Thymus (tissue), 11 donors: Measurements from ENCODE around the gene SPINK2. TPM values are rescaled to one million over a fixed set of nuclear protein-coding genes. Genes with fewer than 3 reads are reported as not detected.

ENCODE experiments used
- DNase-seq, 9 donors: peaks; one replicate each; pipeline ENCODE4 v3.0.0-alpha.2; 2013; ENCODE audit warnings: low spot score in 9 of 9, low read depth in 6 of 9, missing footprints in 1 of 9
- H3K27ac ChIP-seq, 2 donors: one replicate each; pipeline ENCODE4 v1.5.1; 2013; ENCODE audit warnings: control low read depth in 1 of 2, low read depth in 1 of 2, low read length in 1 of 2, mild to moderate bottlenecking in 1 of 2, moderate library complexity in 1 of 2
- H3K27me3 ChIP-seq, 2 donors: one replicate each; pipeline ENCODE4 v1.5.1; 2013; ENCODE audit warnings: low read length in 1 of 2; ENCODE audit not compliant: control insufficient read depth in 2 of 2, insufficient read depth in 1 of 2
- H3K36me3 ChIP-seq, 2 donors: one replicate each; pipeline ENCODE4 v1.5.1; 2013; ENCODE audit warnings: low read length in 1 of 2, mild to moderate bottlenecking in 1 of 2, moderate library complexity in 1 of 2; ENCODE audit not compliant: control insufficient read depth in 2 of 2, insufficient read depth in 2 of 2
- H3K4me1 ChIP-seq, 2 donors: one replicate each; pipeline ENCODE4 v1.5.1; 2013; ENCODE audit warnings: low read length in 2 of 2; ENCODE audit not compliant: control insufficient read depth in 2 of 2, insufficient read depth in 2 of 2
- H3K4me3 ChIP-seq, 2 donors: one replicate each; pipeline ENCODE4 v1.5.1; 2013; ENCODE audit warnings: low read length in 2 of 2, control low read depth in 1 of 2, mild to moderate bottlenecking in 1 of 2
- H3K9me3 ChIP-seq, 2 donors: one replicate each; pipeline ENCODE4 v1.5.1; 2013; ENCODE audit warnings: low read length in 1 of 2, mild to moderate bottlenecking in 1 of 2; ENCODE audit not compliant: control insufficient read depth in 2 of 2, insufficient read depth in 1 of 2
- WGBS: extraction: QIAGEN DNeasy Blood & Tissue Kit; methylation state at CpG from one replicate; pipeline ENCODE4 v1.1.7; 2013; 5-methylcytosine and 5-hydroxymethylcytosine counted together
- polyA plus RNA-seq: library from polyadenylated mRNA; stranded (reverse); fragments of 200-250 nt; gene quantifications from one replicate; pipeline ENCODE4 v1.2.3, GENCODE V29; 2013
- total RNA-seq: library from RNA; stranded (reverse); fragments of 120-200 nt; gene quantifications from one replicate; pipeline ENCODE4 v1.2.4, GENCODE V29; 2013
- donor health status: healthy.

The SPINK2 gene
- total and polyA plus RNA-seq, 2 donors = 5.8 TPM

DNA sequence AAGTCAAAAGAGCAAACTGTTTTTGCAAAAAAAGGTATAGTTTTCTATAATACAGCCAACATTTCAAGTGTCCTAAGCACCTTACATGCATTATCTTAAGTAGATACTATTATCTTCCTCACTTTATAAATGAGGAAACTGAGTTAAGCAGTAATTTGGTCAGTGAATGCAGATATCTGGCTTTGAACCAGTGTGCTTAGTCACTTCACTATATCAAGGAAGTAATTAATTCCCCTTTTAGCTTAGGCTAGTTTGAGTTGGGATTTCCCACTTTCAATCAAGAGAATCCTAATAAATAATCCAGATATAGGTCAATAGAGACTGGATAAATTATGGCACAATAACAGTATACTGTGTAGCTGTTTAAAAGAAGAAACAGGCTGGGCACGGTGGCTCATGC lies 14.8 kb downstream of the SPINK2 start:
- Histone ChIP-seq H3K36me3 (no peaks in the 10 kb centered on the region), H3K4me1 (peaks cover 4 to 18% of the 10 kb centered on the region in 2 donors), H3K27ac (no peak overlapping the region), H3K27me3 (no peaks in the 10 kb centered on the region), H3K9me3 (no peaks in the 10 kb centered on the region), H3K4me3 (no peak overlapping the region)
- no peak for DNase-seq
- WGBS = 98% methylated on average over 1 of the region's 1 CpG

DNA sequence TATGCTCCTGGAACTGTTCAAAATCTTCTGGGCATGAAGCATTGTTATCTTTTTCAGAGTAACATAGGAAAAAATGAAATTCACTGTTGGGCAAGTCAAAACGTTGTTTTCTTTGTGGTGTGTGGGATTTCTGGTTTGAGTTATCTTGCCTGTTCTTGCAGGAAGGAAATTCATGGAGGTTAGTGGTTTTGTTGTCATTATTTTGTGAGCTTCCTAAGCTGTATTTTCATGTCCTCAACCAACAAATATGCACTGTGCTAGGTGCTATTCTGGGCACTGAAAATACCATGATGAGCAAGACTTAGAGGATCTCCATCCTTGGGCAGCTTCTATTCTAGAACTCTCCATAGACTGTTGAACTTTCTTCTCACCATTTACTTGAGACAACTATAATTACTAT lies 16.9 kb downstream of the SPINK2 start:
- WGBS = 1% methylated on average over 1 of the region's 1 CpG
- peak in 1 of 9 donors; percentile 48 for DNase-seq
- Histone ChIP-seq H3K9me3 (no peaks in the 10 kb centered on the region), H3K4me3 (no peak overlapping the region), H3K27ac (no peak overlapping the region), H3K4me1 (peaks cover 7 to 23% of the 10 kb centered on the region in 2 donors), H3K27me3 (no peaks in the 10 kb centered on the region), H3K36me3 (no peaks in the 10 kb centered on the region)

DNA sequence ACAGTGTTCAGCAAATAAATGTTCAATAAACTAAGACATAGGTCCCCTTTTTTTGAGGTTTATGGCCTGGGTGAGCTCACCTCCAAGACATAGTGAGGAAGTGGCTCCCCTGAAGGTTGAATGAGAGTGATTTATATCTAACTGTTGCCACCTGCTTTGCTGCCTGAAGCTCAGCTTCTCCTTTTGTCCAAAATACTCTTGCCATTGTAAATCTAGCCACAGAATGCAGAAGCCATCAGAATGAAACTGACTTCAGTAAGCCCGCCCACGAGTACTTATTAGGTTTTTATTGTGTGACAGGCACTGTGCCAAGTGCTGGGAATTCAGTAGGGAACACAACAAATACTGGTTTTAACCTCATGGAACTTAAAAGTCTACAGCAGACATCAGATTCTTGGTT lies 18.0 kb downstream of the SPINK2 start:
- Histone ChIP-seq H3K4me3 (no peak overlapping the region), H3K4me1 (peaks cover 9 to 26% of the 10 kb centered on the region in 2 donors), H3K27ac (peak overlapping the region in 1 of 2 donors; percentile 4), H3K36me3 (no peaks in the 10 kb centered on the region), H3K9me3 (no peaks in the 10 kb centered on the region), H3K27me3 (no peaks in the 10 kb centered on the region)
- 6% methylated on average over 2 of the region's 2 CpGs for WGBS
- peak in 3 of 9 donors; percentile 15 to 55 (median 30) for DNase-seq

DNA sequence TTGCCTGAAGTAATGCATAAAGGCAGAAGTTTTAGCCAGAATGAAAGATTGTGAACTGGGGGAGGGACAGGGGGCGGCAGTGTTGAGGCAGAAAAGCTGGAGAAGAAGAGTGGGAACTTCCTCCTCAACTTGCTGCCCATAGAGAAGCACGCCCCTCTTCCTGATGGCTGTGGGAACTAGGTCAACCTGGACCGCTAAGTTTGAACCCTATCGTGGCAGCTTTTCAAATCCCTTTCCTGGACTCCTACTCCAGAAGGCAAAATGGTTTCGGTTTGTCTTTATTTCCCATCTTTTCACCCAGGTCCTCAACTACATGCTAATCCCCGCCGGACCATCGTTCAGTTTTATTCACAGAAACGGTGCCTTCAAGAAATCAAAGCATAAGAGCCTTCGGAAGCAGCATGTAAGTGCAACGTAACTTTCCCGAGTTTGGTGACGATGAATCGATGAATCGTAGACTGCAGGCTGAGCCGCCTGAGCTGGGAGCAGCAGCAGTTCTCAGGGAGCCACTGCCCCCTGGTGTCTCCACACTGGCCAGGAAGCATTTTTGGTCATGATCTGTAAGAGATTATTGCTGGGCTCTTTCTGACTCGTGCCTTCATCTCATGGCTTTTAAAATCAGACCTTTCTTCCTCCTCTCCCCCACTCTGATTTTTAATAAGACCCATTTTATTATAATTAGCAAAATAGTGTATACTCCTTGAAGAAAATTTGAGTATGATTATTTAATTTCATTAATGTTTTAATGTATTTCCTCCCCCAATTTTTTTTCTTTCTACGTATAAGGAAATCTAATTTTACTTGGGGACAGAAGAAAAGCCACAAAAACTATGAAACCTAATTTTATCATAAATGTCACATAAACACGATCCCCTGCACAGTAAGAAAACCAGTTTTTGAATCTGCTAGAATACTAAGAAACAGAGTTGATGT lies 21.4 kb downstream of the SPINK2 start:
- WGBS = 6% methylated on average over 19 of the region's 19 CpGs
- peak; percentile 55 to 89 (median 69) for DNase-seq
- Histone ChIP-seq H3K4me1 (peaks cover 9 to 27% of the 10 kb centered on the region in 2 donors), H3K27ac (peak overlapping the region; percentile 80), H3K9me3 (no peaks in the 10 kb centered on the region), H3K4me3 (peak overlapping the region; percentile 72 to 78), H3K36me3 (no peaks in the 10 kb centered on the region), H3K27me3 (no peaks in the 10 kb centered on the region)

DNA sequence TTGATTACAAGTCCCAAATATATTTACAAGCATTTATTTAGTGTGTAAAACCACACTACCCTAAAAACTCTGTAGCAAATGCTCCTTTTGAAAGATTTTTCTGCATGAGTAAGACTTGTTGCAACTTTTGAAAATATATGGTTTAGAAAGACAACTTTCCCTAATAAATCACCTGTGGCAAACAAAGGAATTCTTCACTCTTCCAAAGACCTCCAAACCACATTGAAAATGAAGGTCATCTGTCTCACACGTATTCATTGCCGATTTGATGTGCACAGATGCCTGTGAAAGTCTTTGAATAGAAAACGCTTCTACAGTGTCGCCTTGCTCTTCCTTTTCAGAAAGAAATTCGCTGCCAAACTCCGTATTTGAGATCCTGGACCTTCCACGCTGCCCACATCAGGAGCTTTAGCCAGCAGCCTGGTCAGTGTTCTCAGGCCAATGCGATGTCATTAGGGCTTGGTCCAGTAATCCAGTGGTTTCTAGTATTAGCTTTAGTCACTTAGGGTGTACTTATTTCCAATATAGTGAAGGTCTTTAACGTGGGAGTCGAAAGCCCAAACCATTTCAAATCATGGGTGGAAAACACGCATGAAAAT lies 22.2 kb downstream of the SPINK2 start:
- WGBS = 76% methylated on average over 11 of the region's 11 CpGs

GRCh38 chr4:56796211-56796610 lies 25.3 kb downstream of the SPINK2 start:
- Histone ChIP-seq H3K27ac (no peak overlapping the region), H3K4me1 (peaks cover 6 to 12% of the 10 kb centered on the region in 2 donors), H3K4me3 (no peak overlapping the region), H3K36me3 (no peaks in the 10 kb centered on the region), H3K27me3 (no peaks in the 10 kb centered on the region), H3K9me3 (no peaks in the 10 kb centered on the region)
- peak in 1 of 9 donors; percentile 31 for DNase-seq
- WGBS = 50% methylated on average over 3 of the region's 3 CpGs

More for the DNA sequence above, 22.2 kb downstream of the SPINK2 start:
- Histone ChIP-seq H3K4me1 (peaks cover 9 to 24% of the 10 kb centered on the region in 2 donors), H3K27me3 (no peaks in the 10 kb centered on the region), H3K36me3 (no peaks in the 10 kb centered on the region), H3K27ac (no peak overlapping the region), H3K4me3 (peak overlapping the region; percentile 72 to 78), H3K9me3 (no peaks in the 10 kb centered on the region)
- DNase-seq = no peak

GRCh38 chr4:56791316-56791715 lies 30.2 kb downstream of the SPINK2 start:
- Histone ChIP-seq H3K4me1 (peaks cover 0 to 4% of the 10 kb centered on the region in 2 donors), H3K27me3 (no peaks in the 10 kb centered on the region), H3K27ac (no peak overlapping the region), H3K9me3 (no peaks in the 10 kb centered on the region), H3K4me3 (no peak overlapping the region), H3K36me3 (no peaks in the 10 kb centered on the region)
- 94% methylated on average over 4 of the region's 4 CpGs for WGBS
- no peak for DNase-seq

GRCh38 chr4:56790691-56791091 lies 30.8 kb downstream of the SPINK2 start:
- H3K4me1 ChIP-seq = no peaks in the 10 kb centered on the region
- H3K27me3 ChIP-seq = no peaks in the 10 kb centered on the region
- no peaks in the 10 kb centered on the region for H3K9me3 ChIP-seq
- no peak overlapping the region for H3K4me3 ChIP-seq
- WGBS = 91% methylated on average over 1 of the region's 1 CpG
- no peaks in the 10 kb centered on the region for H3K36me3 ChIP-seq
- H3K27ac ChIP-seq = no peak overlapping the region
- no peak for DNase-seq

GRCh38 chr4:56788081-56788480 lies 33.4 kb downstream of the SPINK2 start:
- H3K9me3 ChIP-seq = no peaks in the 10 kb centered on the region
- no peaks in the 10 kb centered on the region for H3K36me3 ChIP-seq
- DNase-seq = no peak
- no peaks in the 10 kb centered on the region for H3K27me3 ChIP-seq
- no peak overlapping the region for H3K27ac ChIP-seq
- H3K4me1 ChIP-seq = no peaks in the 10 kb centered on the region
- H3K4me3 ChIP-seq = no peak overlapping the region
- WGBS = 97% methylated on average over 7 of the region's 7 CpGs
